Cerebellar cortex (tissue), 1 donor: Measurements from ENCODE around the gene DPM3.
"Not testable (repeated sequence)": the region's sequence is repeated elsewhere in the genome, so short reads cannot be mapped to it uniquely, and the experiment has no call there.

ENCODE experiments used
- DNase-seq: peaks from one replicate; pipeline ENCODE4 v3.0.0-alpha.2; 2015; ENCODE audit warnings: low spot score

DPM3 gene

GRCh38 chr1:155139895-155140629 is at the start of gene DPM3:
Gene DPM3, minus strand, starts transcription at chr1:155140531. Its CDS starts 291 bp downstream, at chr1:155140240.
- DNase-seq: peak; percentile 91

GRCh38 chr1:155189926-155190325 is 49.6 kb upstream of the DPM3 start:
- not testable (repeated sequence) for DNase-seq

- DNase-seq: no peak
Observed at GRCh38 chr1:155188268-155188667, 47.9 kb upstream of the DPM3 start.

- DNase-seq: no peak
Observed at GRCh38 chr1:155187456-155187891, 47.1 kb upstream of the DPM3 start.

GRCh38 chr1:155186794-155187455 is 46.6 kb upstream of the DPM3 start:
- DNase-seq: no peak

GRCh38 chr1:155186067-155186793 is 45.9 kb upstream of the DPM3 start:
- no peak for DNase-seq

- DNase-seq: no peak
Observed at GRCh38 chr1:155185783-155186066, 45.4 kb upstream of the DPM3 start.

- no peak for DNase-seq
Observed at GRCh38 chr1:155184835-155185782, 44.8 kb upstream of the DPM3 start.

- no peak for DNase-seq
Observed at GRCh38 chr1:155184351-155184811, 44.0 kb upstream of the DPM3 start.

GRCh38 chr1:155183775-155184221 is 43.5 kb upstream of the DPM3 start:
- no peak for DNase-seq

- peak; percentile 37 for DNase-seq
Observed at GRCh38 chr1:155182052-155182550, 41.8 kb upstream of the DPM3 start.

GRCh38 chr1:155181371-155182051 is 41.2 kb upstream of the DPM3 start:
- no peak for DNase-seq

- DNase-seq: no peak
Observed at GRCh38 chr1:155179112-155180031, 39.0 kb upstream of the DPM3 start.

- DNase-seq: no peak
Observed at GRCh38 chr1:155178441-155179111, 38.2 kb upstream of the DPM3 start.

GRCh38 chr1:155177918-155178281 is 37.6 kb upstream of the DPM3 start:
- DNase-seq: no peak

GRCh38 chr1:155177192-155177917 is 37.0 kb upstream of the DPM3 start:
- DNase-seq: no peak

- peak; percentile 89 for DNase-seq
Observed at GRCh38 chr1:155176544-155177071, 36.3 kb upstream of the DPM3 start.

- DNase-seq: no peak
Observed at GRCh38 chr1:155175927-155176371, 35.6 kb upstream of the DPM3 start.
